ENCODE data around the gene ODAD2. TPM values are rescaled to one million over a fixed set of nuclear protein-coding genes. Genes with fewer than 3 reads are reported as not detected.

ODAD2 gene, protein sequence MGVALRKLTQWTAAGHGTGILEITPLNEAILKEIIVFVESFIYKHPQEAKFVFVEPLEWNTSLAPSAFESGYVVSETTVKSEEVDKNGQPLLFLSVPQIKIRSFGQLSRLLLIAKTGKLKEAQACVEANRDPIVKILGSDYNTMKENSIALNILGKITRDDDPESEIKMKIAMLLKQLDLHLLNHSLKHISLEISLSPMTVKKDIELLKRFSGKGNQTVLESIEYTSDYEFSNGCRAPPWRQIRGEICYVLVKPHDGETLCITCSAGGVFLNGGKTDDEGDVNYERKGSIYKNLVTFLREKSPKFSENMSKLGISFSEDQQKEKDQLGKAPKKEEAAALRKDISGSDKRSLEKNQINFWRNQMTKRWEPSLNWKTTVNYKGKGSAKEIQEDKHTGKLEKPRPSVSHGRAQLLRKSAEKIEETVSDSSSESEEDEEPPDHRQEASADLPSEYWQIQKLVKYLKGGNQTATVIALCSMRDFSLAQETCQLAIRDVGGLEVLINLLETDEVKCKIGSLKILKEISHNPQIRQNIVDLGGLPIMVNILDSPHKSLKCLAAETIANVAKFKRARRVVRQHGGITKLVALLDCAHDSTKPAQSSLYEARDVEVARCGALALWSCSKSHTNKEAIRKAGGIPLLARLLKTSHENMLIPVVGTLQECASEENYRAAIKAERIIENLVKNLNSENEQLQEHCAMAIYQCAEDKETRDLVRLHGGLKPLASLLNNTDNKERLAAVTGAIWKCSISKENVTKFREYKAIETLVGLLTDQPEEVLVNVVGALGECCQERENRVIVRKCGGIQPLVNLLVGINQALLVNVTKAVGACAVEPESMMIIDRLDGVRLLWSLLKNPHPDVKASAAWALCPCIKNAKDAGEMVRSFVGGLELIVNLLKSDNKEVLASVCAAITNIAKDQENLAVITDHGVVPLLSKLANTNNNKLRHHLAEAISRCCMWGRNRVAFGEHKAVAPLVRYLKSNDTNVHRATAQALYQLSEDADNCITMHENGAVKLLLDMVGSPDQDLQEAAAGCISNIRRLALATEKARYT
- polyA plus RNA-seq: under 1 TPM; 0.12 to 0.31 TPM

DNA sequence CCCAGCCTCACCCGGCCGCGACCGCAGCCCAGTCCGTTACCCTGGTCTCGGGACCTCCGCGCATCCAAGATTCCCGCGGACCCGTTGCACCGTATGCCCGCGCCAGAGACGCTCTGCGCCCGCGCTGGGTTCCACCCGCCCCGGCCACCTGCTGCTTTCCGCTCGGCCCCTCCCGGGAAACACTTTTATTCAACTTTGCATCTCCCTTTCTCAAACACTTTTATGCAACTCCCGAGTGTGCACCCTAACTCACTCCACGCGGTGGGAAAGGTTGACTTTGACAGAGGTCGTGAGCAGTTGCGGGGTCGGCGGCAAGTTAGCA lies at the start of gene ODAD2:
ODAD2 (minus strand) TSS at position 126 of the 322 bp plus-strand sequence. CDS start 3,937 bp downstream, outside the sequence.
- Histone ChIP-seq H3K9me3 (ENCODE audit: control insufficient read depth in 2 of 2, insufficient read depth in 1 of 2, low read depth in 1 of 2, low read length in 1 of 2) (no peaks in the 10 kb centered on the region), H3K27me3 (ENCODE audit: control insufficient read depth in 1 of 2, insufficient read depth in 2 of 2, low read length in 2 of 2) (no peaks in the 10 kb centered on the region), H3K4me3 (ENCODE audit: low read depth in 1 of 2, low read length in 2 of 2) (peak within 1 kb of the TSS; percentile 48 to 61), H3K4me1 (ENCODE audit: control insufficient read depth in 2 of 2, insufficient read depth in 2 of 2, low read length in 1 of 2) (peaks cover 0 to 3% of the 10 kb centered on the region in 2 donors), H3K36me3 (ENCODE audit: control insufficient read depth in 2 of 2, insufficient read depth in 2 of 2, low read length in 1 of 2) (no peaks in the 10 kb centered on the region), H3K27ac (ENCODE audit: low read depth in 2 of 2, low read length in 1 of 2) (peak within 1 kb of the TSS; percentile 3 to 6)
- WGBS, 2 donors: 3% methylated on average over 30 of the region's 30 CpGs

DNA sequence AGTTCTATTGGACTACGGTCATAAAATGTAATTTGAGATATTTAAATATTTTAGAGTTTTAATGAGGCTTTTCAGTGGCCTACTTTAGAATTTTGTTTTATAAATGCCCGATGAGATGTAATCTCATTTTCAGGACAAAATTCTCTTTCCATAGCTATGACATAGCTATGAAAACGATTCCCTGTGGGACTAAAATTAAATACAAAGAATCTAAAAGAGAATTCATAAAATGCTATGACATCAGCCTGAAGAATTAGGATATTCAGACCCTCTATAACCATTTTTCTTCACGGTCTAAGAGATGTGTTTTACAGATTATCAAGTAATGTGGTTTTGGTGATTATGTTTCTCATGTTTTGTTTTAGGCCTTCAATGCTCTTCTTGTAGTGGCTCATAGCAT lies 48.2 kb upstream of the ODAD2 start:
- no peak overlapping the region for H3K27ac ChIP-seq (ENCODE audit: low read depth in 2 of 2, low read length in 1 of 2)
- H3K36me3 ChIP-seq (ENCODE audit: control insufficient read depth in 2 of 2, insufficient read depth in 2 of 2, low read length in 1 of 2): no peaks in the 10 kb centered on the region
- H3K4me1 ChIP-seq (ENCODE audit: control insufficient read depth in 2 of 2, insufficient read depth in 2 of 2, low read length in 1 of 2): no peaks in the 10 kb centered on the region
- H3K4me3 ChIP-seq (ENCODE audit: low read depth in 1 of 2, low read length in 2 of 2): no peak overlapping the region
- H3K9me3 ChIP-seq (ENCODE audit: control insufficient read depth in 2 of 2, insufficient read depth in 1 of 2, low read depth in 1 of 2, low read length in 1 of 2): no peaks in the 10 kb centered on the region
- H3K27me3 ChIP-seq (ENCODE audit: control insufficient read depth in 1 of 2, insufficient read depth in 2 of 2, low read length in 2 of 2): no peaks in the 10 kb centered on the region
- WGBS, 2 donors: 71 to 72% methylated on average over 4 of the region's 4 CpGs

DNA sequence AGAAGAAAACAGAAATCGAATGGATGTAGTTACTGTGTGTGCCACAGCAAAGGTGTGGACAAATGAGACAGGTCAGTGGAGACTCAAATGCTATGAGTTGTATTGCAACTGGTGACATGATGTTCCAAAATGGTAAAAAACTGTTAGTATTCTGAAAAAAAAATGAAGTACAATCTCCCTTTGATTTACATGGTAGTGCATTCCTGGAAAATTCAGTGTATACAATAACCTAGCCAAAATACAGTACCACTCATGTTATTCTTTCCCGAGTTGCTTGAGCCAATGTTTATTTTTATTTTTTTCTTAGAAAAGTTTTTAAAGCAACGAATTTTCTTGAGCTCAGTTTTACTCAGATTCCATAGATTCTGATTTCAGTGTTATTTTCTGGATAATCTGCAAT lies 47.7 kb upstream of the ODAD2 start:
- Histone ChIP-seq H3K27me3 (ENCODE audit: control insufficient read depth in 1 of 2, insufficient read depth in 2 of 2, low read length in 2 of 2) (no peaks in the 10 kb centered on the region), H3K27ac (ENCODE audit: low read depth in 2 of 2, low read length in 1 of 2) (no peak overlapping the region), H3K9me3 (ENCODE audit: control insufficient read depth in 2 of 2, insufficient read depth in 1 of 2, low read depth in 1 of 2, low read length in 1 of 2) (no peaks in the 10 kb centered on the region), H3K4me1 (ENCODE audit: control insufficient read depth in 2 of 2, insufficient read depth in 2 of 2, low read length in 1 of 2) (no peaks in the 10 kb centered on the region), H3K36me3 (ENCODE audit: control insufficient read depth in 2 of 2, insufficient read depth in 2 of 2, low read length in 1 of 2) (no peaks in the 10 kb centered on the region), H3K4me3 (ENCODE audit: low read depth in 1 of 2, low read length in 2 of 2) (no peak overlapping the region)
- 44 to 64% methylated on average over 3 of the region's 3 CpGs for WGBS, 2 donors

- WGBS, 2 donors: 79 to 80% methylated on average over 1 of the region's 1 CpG
- no peaks in the 10 kb centered on the region for H3K4me1 ChIP-seq (ENCODE audit: control insufficient read depth in 2 of 2, insufficient read depth in 2 of 2, low read length in 1 of 2)
- H3K9me3 ChIP-seq (ENCODE audit: control insufficient read depth in 2 of 2, insufficient read depth in 1 of 2, low read depth in 1 of 2, low read length in 1 of 2): no peaks in the 10 kb centered on the region
- no peak overlapping the region for H3K27ac ChIP-seq (ENCODE audit: low read depth in 2 of 2, low read length in 1 of 2)
- no peak overlapping the region for H3K4me3 ChIP-seq (ENCODE audit: low read depth in 1 of 2, low read length in 2 of 2)
- no peaks in the 10 kb centered on the region for H3K36me3 ChIP-seq (ENCODE audit: control insufficient read depth in 2 of 2, insufficient read depth in 2 of 2, low read length in 1 of 2)
- no peaks in the 10 kb centered on the region for H3K27me3 ChIP-seq (ENCODE audit: control insufficient read depth in 1 of 2, insufficient read depth in 2 of 2, low read length in 2 of 2)
Observed at GRCh38 chr10:28043941-28044340, 45.1 kb upstream of the ODAD2 start.

- 81 to 87% methylated on average over 3 of the region's 3 CpGs for WGBS, 2 donors
- Histone ChIP-seq H3K27ac (ENCODE audit: low read depth in 2 of 2, low read length in 1 of 2) (no peak overlapping the region), H3K9me3 (ENCODE audit: control insufficient read depth in 2 of 2, insufficient read depth in 1 of 2, low read depth in 1 of 2, low read length in 1 of 2) (no peaks in the 10 kb centered on the region), H3K4me3 (ENCODE audit: low read depth in 1 of 2, low read length in 2 of 2) (no peak overlapping the region), H3K4me1 (ENCODE audit: control insufficient read depth in 2 of 2, insufficient read depth in 2 of 2, low read length in 1 of 2) (no peaks in the 10 kb centered on the region), H3K27me3 (ENCODE audit: control insufficient read depth in 1 of 2, insufficient read depth in 2 of 2, low read length in 2 of 2) (no peaks in the 10 kb centered on the region), H3K36me3 (ENCODE audit: control insufficient read depth in 2 of 2, insufficient read depth in 2 of 2, low read length in 1 of 2) (no peaks in the 10 kb centered on the region)
Observed at GRCh38 chr10:28036587-28036986, 37.7 kb upstream of the ODAD2 start.

- 72 to 79% methylated on average over 5 of the region's 5 CpGs for WGBS, 2 donors
- H3K36me3 ChIP-seq (ENCODE audit: control insufficient read depth in 2 of 2, insufficient read depth in 2 of 2, low read length in 1 of 2): no peaks in the 10 kb centered on the region
- H3K4me1 ChIP-seq (ENCODE audit: control insufficient read depth in 2 of 2, insufficient read depth in 2 of 2, low read length in 1 of 2): no peaks in the 10 kb centered on the region
- H3K9me3 ChIP-seq (ENCODE audit: control insufficient read depth in 2 of 2, insufficient read depth in 1 of 2, low read depth in 1 of 2, low read length in 1 of 2): no peaks in the 10 kb centered on the region
- H3K27ac ChIP-seq (ENCODE audit: low read depth in 2 of 2, low read length in 1 of 2): no peak overlapping the region
- no peak overlapping the region for H3K4me3 ChIP-seq (ENCODE audit: low read depth in 1 of 2, low read length in 2 of 2)
- no peaks in the 10 kb centered on the region for H3K27me3 ChIP-seq (ENCODE audit: control insufficient read depth in 1 of 2, insufficient read depth in 2 of 2, low read length in 2 of 2)
Observed at GRCh38 chr10:28020993-28021982, 22.4 kb upstream of the ODAD2 start.

DNA sequence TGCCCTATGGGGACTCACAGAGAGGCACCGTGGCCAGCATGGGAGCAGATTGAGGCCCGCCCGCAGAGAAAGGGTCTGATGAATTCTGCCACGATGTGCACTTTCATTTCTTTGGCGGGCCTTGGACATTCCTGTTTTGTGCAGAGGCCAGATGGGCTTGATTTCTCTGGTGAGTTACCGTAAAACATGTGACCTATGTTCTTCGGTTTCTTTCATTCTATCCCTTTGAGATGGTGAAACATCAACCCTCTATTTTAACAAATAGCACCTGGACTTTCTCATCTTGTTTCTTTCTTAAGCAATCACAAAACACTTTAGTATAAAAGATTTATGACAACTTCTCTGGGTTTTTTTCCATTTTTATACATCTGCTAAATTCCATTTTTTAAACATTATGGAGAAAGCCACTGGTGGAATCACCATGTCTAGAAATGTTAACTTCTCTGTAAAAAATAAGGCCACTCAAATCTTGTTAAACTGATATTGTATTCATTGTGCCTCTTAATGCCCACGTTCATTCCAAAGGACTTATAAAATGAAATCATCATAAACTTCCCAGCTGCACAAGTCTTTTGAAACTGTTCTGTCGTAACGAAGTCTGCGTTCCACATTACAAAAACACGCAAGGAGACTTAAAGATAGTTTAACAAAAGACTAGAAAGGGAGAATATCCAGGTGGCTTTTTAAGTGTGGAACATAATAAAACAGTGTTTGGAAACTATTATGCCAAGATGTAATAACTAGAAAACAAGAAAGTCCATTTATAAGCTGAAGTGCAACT lies 21.4 kb upstream of the ODAD2 start:
- Histone ChIP-seq H3K27me3 (ENCODE audit: control insufficient read depth in 1 of 2, insufficient read depth in 2 of 2, low read length in 2 of 2) (no peaks in the 10 kb centered on the region), H3K27ac (ENCODE audit: low read depth in 2 of 2, low read length in 1 of 2) (no peak overlapping the region), H3K4me1 (ENCODE audit: control insufficient read depth in 2 of 2, insufficient read depth in 2 of 2, low read length in 1 of 2) (no peaks in the 10 kb centered on the region), H3K9me3 (ENCODE audit: control insufficient read depth in 2 of 2, insufficient read depth in 1 of 2, low read depth in 1 of 2, low read length in 1 of 2) (no peaks in the 10 kb centered on the region), H3K4me3 (ENCODE audit: low read depth in 1 of 2, low read length in 2 of 2) (no peak overlapping the region), H3K36me3 (ENCODE audit: control insufficient read depth in 2 of 2, insufficient read depth in 2 of 2, low read length in 1 of 2) (no peaks in the 10 kb centered on the region)
- WGBS, 2 donors: 90 to 91% methylated on average over 12 of the region's 12 CpGs

DNA sequence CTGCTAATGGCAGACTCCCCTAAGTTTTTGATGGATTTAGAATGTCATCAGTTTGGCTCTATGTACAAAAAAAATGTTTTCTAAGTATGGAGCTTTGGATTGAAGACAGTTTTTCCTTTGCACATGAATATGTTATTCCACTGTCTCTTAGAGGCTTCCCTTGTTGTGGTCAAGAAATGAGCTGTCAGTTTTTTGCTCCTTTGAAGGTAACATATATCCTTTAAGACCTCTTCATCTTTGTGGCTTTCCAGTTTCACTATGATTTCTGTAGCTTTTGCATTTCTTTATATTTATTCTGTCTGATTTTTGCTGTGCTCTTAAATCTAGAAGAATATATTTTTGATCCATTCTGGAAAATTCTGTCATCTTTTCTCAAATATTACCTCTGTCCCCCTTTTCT lies 15.8 kb upstream of the ODAD2 start:
- H3K9me3 ChIP-seq (ENCODE audit: control insufficient read depth in 2 of 2, insufficient read depth in 1 of 2, low read depth in 1 of 2, low read length in 1 of 2): no peaks in the 10 kb centered on the region
- H3K36me3 ChIP-seq (ENCODE audit: control insufficient read depth in 2 of 2, insufficient read depth in 2 of 2, low read length in 1 of 2): no peaks in the 10 kb centered on the region
- H3K27ac ChIP-seq (ENCODE audit: low read depth in 2 of 2, low read length in 1 of 2): no peak overlapping the region
- H3K27me3 ChIP-seq (ENCODE audit: control insufficient read depth in 1 of 2, insufficient read depth in 2 of 2, low read length in 2 of 2): no peaks in the 10 kb centered on the region
- no peaks in the 10 kb centered on the region for H3K4me1 ChIP-seq (ENCODE audit: control insufficient read depth in 2 of 2, insufficient read depth in 2 of 2, low read length in 1 of 2)
- H3K4me3 ChIP-seq (ENCODE audit: low read depth in 1 of 2, low read length in 2 of 2): no peak overlapping the region
